ENCODE results near the gene OCLN.
"Not testable (repeated sequence)": the region's sequence is repeated elsewhere in the genome, so short reads cannot be mapped to it uniquely, and the experiment has no call there.

OCLN gene

GRCh38 chr5:69528035-69528434, 35.4 kb downstream of the OCLN start:
- DNase-seq (ENCODE audit: low read depth in 2 of 2) = no peak

DNA sequence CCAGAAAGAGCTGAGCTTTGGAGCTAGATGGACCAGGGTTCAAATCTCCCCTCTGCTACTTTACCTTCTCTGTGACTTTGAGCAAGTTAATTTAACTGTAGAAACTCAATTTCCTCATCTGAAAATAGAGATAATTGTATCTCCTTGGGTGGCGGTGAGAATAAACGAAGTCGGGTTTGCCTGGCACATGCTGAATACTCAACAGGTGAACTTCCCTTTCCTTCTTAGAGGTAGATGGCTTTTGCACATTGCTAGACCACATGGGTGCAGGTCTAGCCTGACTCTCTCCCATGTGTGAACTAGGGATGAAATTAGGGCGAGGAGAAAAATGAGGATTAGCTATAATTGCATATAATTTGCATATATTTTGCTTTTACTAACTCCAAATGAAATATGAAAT, 36.0 kb downstream of the OCLN start:
- no peak for DNase-seq (ENCODE audit: low read depth in 2 of 2)

GRCh38 chr5:69530561-69531405, 38.2 kb downstream of the OCLN start:
- DNase-seq (ENCODE audit: low read depth in 2 of 2) = no peak

GRCh38 chr5:69531406-69531801, 38.8 kb downstream of the OCLN start:
- no peak for DNase-seq (ENCODE audit: low read depth in 2 of 2)

DNA sequence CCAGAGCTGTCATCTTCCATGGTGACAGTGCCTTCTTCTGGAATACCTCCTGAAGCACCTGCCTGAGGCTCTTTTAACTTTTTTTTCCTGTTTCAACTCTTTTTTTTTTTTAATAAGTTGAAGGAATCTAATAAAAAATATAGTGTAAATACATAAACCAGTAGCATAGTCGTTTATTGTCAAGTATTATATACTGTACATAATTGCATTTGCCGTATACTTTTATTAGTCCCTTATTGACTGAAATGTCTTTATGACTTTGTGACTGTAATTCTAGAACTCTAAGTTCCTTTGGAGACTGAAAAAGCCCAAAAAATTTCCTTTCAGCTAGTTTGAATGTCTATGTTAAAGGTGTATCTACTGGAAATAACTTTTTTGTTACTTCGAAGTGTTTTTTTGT, 45.3 kb downstream of the OCLN start:
- DNase-seq (ENCODE audit: low read depth in 2 of 2) = not testable (repeated sequence)

- not testable (repeated sequence) for DNase-seq (ENCODE audit: low read depth in 2 of 2)
Observed at GRCh38 chr5:69538735-69539134, 46.1 kb downstream of the OCLN start.

- DNase-seq (ENCODE audit: low read depth in 2 of 2) = not testable (repeated sequence)
Observed at GRCh38 chr5:69541347-69541746, 48.8 kb downstream of the OCLN start.

DNA sequence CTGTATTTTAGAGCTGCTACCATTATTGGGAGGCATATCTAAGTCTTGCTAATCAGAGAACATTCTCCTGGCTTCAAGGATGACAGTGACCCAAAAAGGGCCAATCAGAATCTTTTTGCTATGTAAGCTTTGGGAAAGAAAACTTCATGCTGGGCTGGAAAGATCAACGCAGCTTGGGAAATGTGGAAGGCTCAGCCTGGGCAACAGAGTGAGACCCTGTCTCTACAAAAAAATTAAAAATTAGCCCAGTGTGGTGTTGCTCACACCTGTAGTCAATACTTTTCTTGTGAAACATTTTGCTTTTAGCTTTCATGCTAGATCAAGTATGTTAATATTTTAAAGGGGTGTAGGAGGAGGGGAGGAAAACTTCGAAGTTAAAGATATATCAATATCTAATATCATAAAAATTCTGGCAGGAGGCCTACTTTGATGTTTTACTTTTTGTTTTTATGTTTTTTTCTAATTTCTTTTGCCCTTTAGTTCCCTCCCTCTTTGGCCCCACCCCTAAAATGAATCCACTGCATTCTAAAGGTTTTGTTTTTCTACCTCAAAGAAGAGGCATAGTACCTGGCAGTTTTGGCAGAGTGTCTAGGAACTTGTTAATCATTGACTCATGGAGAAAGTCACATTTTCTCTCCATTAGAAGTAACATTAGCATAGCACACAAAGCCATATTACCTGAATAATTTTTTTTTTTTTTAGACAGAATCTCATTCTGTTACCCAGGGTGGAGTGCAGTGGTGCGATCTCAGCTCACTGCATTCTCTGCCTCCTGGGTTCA, 50.4 kb downstream of the OCLN start:
- DNase-seq (ENCODE audit: low read depth in 2 of 2) = not testable (repeated sequence)

DNA sequence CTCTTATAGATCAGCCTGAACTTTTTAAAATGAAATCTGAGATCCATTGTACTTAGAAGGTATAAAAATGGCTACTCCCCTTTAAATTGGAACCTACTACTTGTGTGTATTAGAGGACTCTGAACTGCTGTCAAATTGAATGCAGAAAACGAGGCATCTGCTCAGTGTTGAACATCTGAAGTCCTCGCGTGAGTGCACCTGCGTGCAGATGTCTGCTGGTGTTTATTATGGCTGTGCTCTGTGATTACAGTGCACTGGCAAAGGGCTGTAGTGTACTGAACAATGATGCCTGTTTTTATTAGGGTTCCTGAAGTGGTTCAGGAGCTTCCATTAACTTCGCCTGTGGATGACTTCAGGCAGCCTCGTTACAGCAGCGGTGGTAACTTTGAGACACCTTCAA, 52.0 kb downstream of the OCLN start:
- not testable (repeated sequence) for DNase-seq (ENCODE audit: low read depth in 2 of 2)

DNA sequence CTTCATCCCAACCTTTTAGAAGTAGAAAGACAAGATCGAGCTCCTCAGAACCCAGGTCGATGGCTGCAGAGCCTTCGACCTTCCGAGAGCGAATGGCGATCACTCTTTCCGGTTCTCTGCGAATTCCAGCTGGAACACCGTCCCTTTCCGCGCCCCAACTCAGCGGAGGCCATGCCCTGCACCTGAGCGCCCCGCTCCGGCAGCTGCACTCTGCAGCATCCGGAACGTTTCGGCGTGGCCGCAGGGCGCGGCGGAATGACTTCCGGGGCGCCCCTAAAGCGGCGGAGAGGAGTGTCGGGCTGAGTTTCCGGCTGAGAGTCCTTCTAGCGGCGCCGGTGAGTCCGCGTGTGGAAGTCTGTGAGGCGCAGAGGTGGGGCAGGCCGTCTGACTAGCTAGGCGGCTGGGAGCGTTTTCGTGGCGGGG, 67.3 kb downstream of the OCLN start, which contains the start of gene GTF2H2C:
TSS of gene GTF2H2C (plus strand) at position 284 of the 423 bp plus-strand sequence. CDS start 4,942 bp downstream, outside the sequence.
- peak; percentile 47 to 60 for DNase-seq (ENCODE audit: low read depth in 2 of 2)

GRCh38 chr5:69560587-69561431, 68.2 kb downstream of the OCLN start:
- DNase-seq (ENCODE audit: low read depth in 2 of 2) = not testable (repeated sequence)

- DNase-seq (ENCODE audit: low read depth in 2 of 2) = not testable (repeated sequence)
Observed at GRCh38 chr5:69566172-69566571, 73.6 kb downstream of the OCLN start.

DNA sequence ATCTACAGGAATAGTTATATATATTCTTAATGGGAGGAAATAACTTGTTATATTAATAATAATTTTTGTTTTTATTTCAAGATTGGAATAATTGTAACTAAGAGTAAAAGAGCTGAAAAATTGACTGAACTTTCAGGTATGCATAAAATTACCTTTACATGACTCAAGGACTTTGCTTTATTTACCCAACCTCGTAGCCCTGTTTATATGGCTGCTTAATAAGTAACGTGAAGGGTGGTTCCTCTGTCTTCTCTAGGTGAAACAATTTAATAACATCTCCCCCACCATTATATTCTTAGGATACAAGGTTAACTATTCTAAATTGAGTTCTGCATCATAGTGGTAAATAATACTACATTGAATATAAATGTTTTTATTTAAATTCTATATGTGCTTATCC, 75.5 kb downstream of the OCLN start:
- DNase-seq (ENCODE audit: low read depth in 2 of 2) = not testable (repeated sequence)

- not testable (repeated sequence) for DNase-seq (ENCODE audit: low read depth in 2 of 2)
Observed at GRCh38 chr5:69583356-69583755, 90.8 kb downstream of the OCLN start.

GRCh38 chr5:69596114-69596840, 103.7 kb downstream of the OCLN start:
- not testable (repeated sequence) for DNase-seq (ENCODE audit: low read depth in 2 of 2)

GRCh38 chr5:69601947-69602346, 109.4 kb downstream of the OCLN start:
- not testable (repeated sequence) for DNase-seq (ENCODE audit: low read depth in 2 of 2)

- not testable (repeated sequence) for DNase-seq (ENCODE audit: low read depth in 2 of 2)
Observed at GRCh38 chr5:69606839-69607238, 114.2 kb downstream of the OCLN start.

Measured in stimulated activated CD8-positive, alpha-beta memory T cell treated with anti-CD3 and anti-CD28 coated beads, Interleukin-7, amount 100 ng/mL, for 4 hours (primary cell).